Thyroid gland (tissue), 4 donors: ENCODE data around the gene MTG2. TPM values are rescaled to one million over a fixed set of nuclear protein-coding genes. Genes with fewer than 3 reads are reported as not detected.

ENCODE experiments used
- DNase-seq, 2 donors: peaks; one replicate each; pipeline ENCODE4 v3.0.0-alpha.2; 2019
- H3K27ac ChIP-seq, 3 donors: fragments of 200-600 bp; sonication (generic); 1 replicate in 2 of 3; 2 replicates in 1 of 3; pipeline ENCODE4 v1.5.1; 2016 to 2019; ENCODE audit warnings: mild to moderate bottlenecking in 1 of 3, moderate library complexity in 1 of 3
- H3K27me3 ChIP-seq: fragments of 200-600 bp; sonication (generic); one replicate; pipeline ENCODE4 v1.5.1; 2019
- H3K36me3 ChIP-seq, 2 donors: fragments of 200-600 bp; sonication (generic); one replicate each; pipeline ENCODE4 v1.5.1; 2016 to 2019
- H3K4me1 ChIP-seq, 2 donors: fragments of 200-600 bp; sonication (generic); one replicate each; pipeline ENCODE4 v1.5.1; 2017 to 2019
- H3K4me3 ChIP-seq, 3 donors: fragments of 200-600 bp; sonication (generic); replicated peaks in 1 of 3; 1 replicate in 2 of 3; 2 replicates in 1 of 3; pipeline ENCODE4 v1.5.1; 2016; ENCODE audit warnings: mild to moderate bottlenecking in 1 of 3
- H3K9me3 ChIP-seq: fragments of 200-600 bp; sonication (generic); one replicate; pipeline ENCODE4 v1.5.1; 2017
- CTCF ChIP-seq, 6 experiments: fragments of 200-600 bp in 3 of 6; fragments of 450-650 bp in 3 of 6; sonication (generic) in 3 of 6; IDR thresholded peaks; one replicate each; pipeline ENCODE4 v1.5.1; 2016 to 2019; ENCODE audit warnings: antibody characterized with exemption in 6 of 6, mild to moderate bottlenecking in 2 of 6, inconsistent platforms in 1 of 6, moderate library complexity in 1 of 6
- POLR2A ChIP-seq, 2 donors: fragments of 450-650 bp; IDR thresholded peaks; one replicate each; pipeline ENCODE4 v1.6.1; 2017; ENCODE audit warnings: antibody characterized with exemption in 2 of 2, mild to moderate bottlenecking in 2 of 2, moderate library complexity in 1 of 2
- WGBS, 2 donors: methylation state at CpG; one replicate each; pipeline ENCODE4 v1.1.5; 2017; 5-methylcytosine and 5-hydroxymethylcytosine counted together
- intact Hi-C: fragments of 100-400 bp; cut with DNase I; formaldehyde crosslinking; loops from one replicate; pipeline ENCODE4 v1.15.1; 2023
- total RNA-seq, 4 donors: library from RNA; depleted of rRNA; stranded (reverse); fragments of >200 nt; gene quantifications; one replicate each; pipeline ENCODE4 v1.2.3, GENCODE V29; 2016

MTG2 gene
- total RNA-seq, 4 donors from 2014 or later = 21.6 to 38.2 (median 33.4) TPM

GRCh38 chr20:62236766-62237513 lies 54.1 kb downstream of the MTG2 start:
- 52 to 64% methylated on average over 20 to 23 of the region's 28 CpGs for WGBS, 2 donors

GRCh38 chr20:62237514-62237800 lies 54.6 kb downstream of the MTG2 start:
- no peak for DNase-seq
- H3K9me3 ChIP-seq = no peaks in the 10 kb centered on the region
- no peak overlapping the region for H3K27ac ChIP-seq
- H3K4me3 ChIP-seq = peak overlapping the region in 1 of 3 donors; percentile 26
- H3K27me3 ChIP-seq = no peaks in the 10 kb centered on the region
- H3K4me1 ChIP-seq = peaks cover 15 to 16% of the 10 kb centered on the region in 2 donors
- no peaks in the 10 kb centered on the region for H3K36me3 ChIP-seq
- intact Hi-C loops = loop anchor here (5.0 kb wide), 1 partner anchor 170 kb away; the partner anchor contains the start of gene CABLES2
- 71% methylated on average over 1 of the region's 1 CpG; no CpG with 5 or more reads in 1 of the 2 donors for WGBS, 2 donors
- TF ChIP-seq CTCF (IDR thresholded peaks at IDR 0.05) (no peak), POLR2A (IDR thresholded peaks at IDR 0.05) (no peak)

More at GRCh38 chr20:62236766-62237513, 54.1 kb downstream of the MTG2 start:
- DNase-seq = no peak
- Histone ChIP-seq H3K27ac (no peak overlapping the region), H3K27me3 (no peaks in the 10 kb centered on the region), H3K4me1 (peaks cover 15 to 16% of the 10 kb centered on the region in 2 donors), H3K36me3 (no peaks in the 10 kb centered on the region), H3K9me3 (no peaks in the 10 kb centered on the region), H3K4me3 (no peak overlapping the region)
- intact Hi-C loops = loop anchor here (5.0 kb wide), 1 partner anchor 170 kb away; the partner anchor contains the start of gene CABLES2
- TF ChIP-seq CTCF (IDR thresholded peaks at IDR 0.05) (no peak), POLR2A (IDR thresholded peaks at IDR 0.05) (no peak)

GRCh38 chr20:62237801-62238568 lies 55.2 kb downstream of the MTG2 start, which contains the start of gene OSBPL2:
OSBPL2 (plus strand) TSS chr20:62238521; CDS start chr20:62256185, 17,664 bp downstream.
- TF ChIP-seq CTCF (IDR thresholded peaks at IDR 0.05) (no peak), POLR2A (IDR thresholded peaks at IDR 0.05) (peak in 1 of 2 donors; percentile 69)
- intact Hi-C loops = loop anchor here (5.0 kb wide), 1 partner anchor 169 kb away; the partner anchor contains the start of gene CABLES2
- peak within 1 kb of the TSS; percentile 41 to 74 (median 74) for H3K27ac ChIP-seq
- no peaks in the 10 kb centered on the region for H3K36me3 ChIP-seq
- no peaks in the 10 kb centered on the region for H3K9me3 ChIP-seq
- no peaks in the 10 kb centered on the region for H3K27me3 ChIP-seq
- WGBS, 2 donors = 3 to 8% methylated on average over 17 to 22 of the region's 55 CpGs
- peaks cover 15 to 16% of the 10 kb centered on the region in 2 donors for H3K4me1 ChIP-seq
- peak within 1 kb of the TSS; percentile 63 to 81 (median 72) for H3K4me3 ChIP-seq
- DNase-seq = peak; percentile 99 to 100

- 2 to 3% methylated on average over 10 to 14 of the region's 70 CpGs for WGBS, 2 donors
- no peaks in the 10 kb centered on the region for H3K27me3 ChIP-seq
- no peaks in the 10 kb centered on the region for H3K36me3 ChIP-seq
- no peaks in the 10 kb centered on the region for H3K9me3 ChIP-seq
- DNase-seq = peak; percentile 27 to 30
- TF ChIP-seq POLR2A (IDR thresholded peaks at IDR 0.05) (no peak), CTCF (IDR thresholded peaks at IDR 0.05) (no peak)
- H3K27ac ChIP-seq = peak overlapping the region; percentile 41 to 74 (median 74)
- H3K4me3 ChIP-seq = peak overlapping the region; percentile 63 to 81 (median 72)
- intact Hi-C loops = loop anchor here (5.0 kb wide), 1 partner anchor 169 kb away; the partner anchor contains the start of gene CABLES2
- peaks cover 15 to 16% of the 10 kb centered on the region in 2 donors for H3K4me1 ChIP-seq
These were observed 55.9 kb downstream of the MTG2 start for GRCh38 chr20:62238569-62239277.
